K562 (cell line): Measurements from ENCODE around the gene VPS18.

Experiments
- CBX8 ChIP-seq: fragments of 200-600 bp; sonication (generic); IDR thresholded peaks from 2 replicates; pipeline ENCODE4 v1.6.1; 2012; ENCODE audit warnings: borderline replicate concordance, mixed run types, low read depth, mild to moderate bottlenecking, moderate library complexity, mixed read lengths, low read length, control low read depth, inconsistent platforms; ENCODE audit not compliant: poor library complexity, severe bottlenecking; ENCODE audit errors: extremely low read depth
- NFYB ChIP-seq: IDR thresholded peaks from 2 replicates; pipeline ENCODE4 v1.6.1; 2011; ENCODE audit warnings: mild to moderate bottlenecking, moderate library complexity; ENCODE audit not compliant: insufficient read length; ENCODE audit errors: extremely low read depth
- POLR2AphosphoS5 ChIP-seq: IDR thresholded peaks from 2 replicates; pipeline ENCODE4 v1.6.1; 2011; ENCODE audit warnings: mild to moderate bottlenecking, low read depth, low read length, moderate library complexity; ENCODE audit not compliant: control insufficient read depth, insufficient read depth
- SIN3A ChIP-seq, 2 experiments: fragments of 150-350 bp in 1 of 2; IDR thresholded peaks; 2 replicates each; pipeline ENCODE4 v1.6.1; 2011 to 2016; ENCODE audit warnings: borderline replicate concordance in 2 of 2, low read depth in 2 of 2, low read length in 2 of 2, mild to moderate bottlenecking in 2 of 2, moderate library complexity in 2 of 2; ENCODE audit not compliant: control insufficient read depth in 1 of 2
- SMC3 ChIP-seq: conservative IDR thresholded peaks from 2 replicates; pipeline ENCODE4 v1.6.1; 2011; ENCODE audit warnings: low read depth, low read length, improper control_type of control experiment; ENCODE audit not compliant: insufficient read depth
- SREBF1 ChIP-seq: fragments of 150-350 bp; IDR thresholded peaks from 2 replicates; pipeline ENCODE4 v1.6.1; 2014; ENCODE audit warnings: antibody characterized with exemption, low read depth, low read length, borderline replicate concordance
- ZNF121 ChIP-seq: sonication (generic); formaldehyde crosslinking; conservative IDR thresholded peaks from 2 replicates; pipeline ENCODE4 v1.8.0; 2022; ENCODE audit warnings: missing genetic modification reagents
- TF ChIP-seq, protein P1 (sequence below): sonication (generic); formaldehyde crosslinking; IDR thresholded peaks from 2 replicates; pipeline ENCODE4 v1.8.1; 2023; ENCODE audit warnings: mild to moderate bottlenecking, missing genetic modification reagents
- TF ChIP-seq, protein P2 (sequence below): sonication (generic); formaldehyde crosslinking; IDR thresholded peaks from 2 replicates; pipeline ENCODE4 v1.8.1; 2022; ENCODE audit warnings: missing genetic modification reagents
- TF ChIP-seq, protein P3 (sequence below): fragments of 250-450 bp; sonication (Bioruptor Pico); IDR thresholded peaks from 2 replicates; pipeline ENCODE4 v1.8.0; 2021; ENCODE audit warnings: mild to moderate bottlenecking, moderate library complexity

DNA sequence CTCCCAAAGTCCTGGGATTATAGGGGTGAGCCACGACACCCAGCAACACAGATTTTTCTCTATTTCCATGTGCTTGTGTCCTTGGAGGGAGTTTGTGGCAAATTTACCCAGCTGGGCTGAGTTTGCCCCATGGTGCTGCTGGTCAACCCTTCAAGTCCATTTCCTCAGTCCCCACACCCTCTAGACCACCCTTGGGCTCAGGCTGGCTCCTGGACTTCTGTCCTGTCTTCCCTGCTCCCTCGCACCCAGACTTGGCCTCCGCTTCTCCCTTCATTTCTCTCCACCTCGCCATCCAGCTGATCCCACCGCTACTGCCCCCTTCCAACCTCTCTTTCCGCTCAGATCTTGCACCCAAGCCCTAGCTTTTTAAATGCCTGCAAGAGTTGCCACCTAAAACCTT, 12.9 kb upstream of the VPS18 start:
- no peak for TF ChIP-seq POLR2AphosphoS5
- TF ChIP-seq CBX8: no peak
- TF ChIP-seq, protein P1, sequence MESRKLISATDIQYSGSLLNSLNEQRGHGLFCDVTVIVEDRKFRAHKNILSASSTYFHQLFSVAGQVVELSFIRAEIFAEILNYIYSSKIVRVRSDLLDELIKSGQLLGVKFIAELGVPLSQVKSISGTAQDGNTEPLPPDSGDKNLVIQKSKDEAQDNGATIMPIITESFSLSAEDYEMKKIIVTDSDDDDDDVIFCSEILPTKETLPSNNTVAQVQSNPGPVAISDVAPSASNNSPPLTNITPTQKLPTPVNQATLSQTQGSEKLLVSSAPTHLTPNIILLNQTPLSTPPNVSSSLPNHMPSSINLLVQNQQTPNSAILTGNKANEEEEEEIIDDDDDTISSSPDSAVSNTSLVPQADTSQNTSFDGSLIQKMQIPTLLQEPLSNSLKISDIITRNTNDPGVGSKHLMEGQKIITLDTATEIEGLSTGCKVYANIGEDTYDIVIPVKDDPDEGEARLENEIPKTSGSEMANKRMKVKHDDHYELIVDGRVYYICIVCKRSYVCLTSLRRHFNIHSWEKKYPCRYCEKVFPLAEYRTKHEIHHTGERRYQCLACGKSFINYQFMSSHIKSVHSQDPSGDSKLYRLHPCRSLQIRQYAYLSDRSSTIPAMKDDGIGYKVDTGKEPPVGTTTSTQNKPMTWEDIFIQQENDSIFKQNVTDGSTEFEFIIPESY (CRISPR knock-in tag): no peak
- TF ChIP-seq, protein P2, sequence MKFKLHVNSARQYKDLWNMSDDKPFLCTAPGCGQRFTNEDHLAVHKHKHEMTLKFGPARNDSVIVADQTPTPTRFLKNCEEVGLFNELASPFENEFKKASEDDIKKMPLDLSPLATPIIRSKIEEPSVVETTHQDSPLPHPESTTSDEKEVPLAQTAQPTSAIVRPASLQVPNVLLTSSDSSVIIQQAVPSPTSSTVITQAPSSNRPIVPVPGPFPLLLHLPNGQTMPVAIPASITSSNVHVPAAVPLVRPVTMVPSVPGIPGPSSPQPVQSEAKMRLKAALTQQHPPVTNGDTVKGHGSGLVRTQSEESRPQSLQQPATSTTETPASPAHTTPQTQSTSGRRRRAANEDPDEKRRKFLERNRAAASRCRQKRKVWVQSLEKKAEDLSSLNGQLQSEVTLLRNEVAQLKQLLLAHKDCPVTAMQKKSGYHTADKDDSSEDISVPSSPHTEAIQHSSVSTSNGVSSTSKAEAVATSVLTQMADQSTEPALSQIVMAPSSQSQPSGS (CRISPR knock-in tag): no peak
- TF ChIP-seq, protein P3, sequence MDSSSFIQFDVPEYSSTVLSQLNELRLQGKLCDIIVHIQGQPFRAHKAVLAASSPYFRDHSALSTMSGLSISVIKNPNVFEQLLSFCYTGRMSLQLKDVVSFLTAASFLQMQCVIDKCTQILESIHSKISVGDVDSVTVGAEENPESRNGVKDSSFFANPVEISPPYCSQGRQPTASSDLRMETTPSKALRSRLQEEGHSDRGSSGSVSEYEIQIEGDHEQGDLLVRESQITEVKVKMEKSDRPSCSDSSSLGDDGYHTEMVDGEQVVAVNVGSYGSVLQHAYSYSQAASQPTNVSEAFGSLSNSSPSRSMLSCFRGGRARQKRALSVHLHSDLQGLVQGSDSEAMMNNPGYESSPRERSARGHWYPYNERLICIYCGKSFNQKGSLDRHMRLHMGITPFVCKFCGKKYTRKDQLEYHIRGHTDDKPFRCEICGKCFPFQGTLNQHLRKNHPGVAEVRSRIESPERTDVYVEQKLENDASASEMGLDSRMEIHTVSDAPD (CRISPR knock-in tag): no peak
- no peak for TF ChIP-seq ZNF121 (CRISPR knock-in tag)
- TF ChIP-seq SREBF1: no peak
- TF ChIP-seq SMC3: no peak
- TF ChIP-seq NFYB: no peak
- no peak for TF ChIP-seq SIN3A (IDR thresholded peaks at IDR 0.05; ENCODE audit: borderline replicate concordance in 2 of 2, control insufficient read depth in 1 of 2, low read depth in 2 of 2, low read length in 2 of 2)
